Neural crest cell (in vitro differentiated cells): ENCODE results near the gene GPR153. TPM values are rescaled to one million over a fixed set of nuclear protein-coding genes. Genes with fewer than 3 reads are reported as not detected.

Experiments
- DNase-seq: peaks from one replicate; pipeline ENCODE4 v3.0.0; 2021; ENCODE audit warnings: low read depth, mixed read lengths, low spot score
- H3K27ac Mint-ChIP-seq: one replicate; pipeline ENCODE4 v1.8.0; 2021; ENCODE audit warnings: mild to moderate bottlenecking, mixed read lengths; ENCODE audit not compliant: unreplicated experiment
- H3K27me3 Mint-ChIP-seq: 2 replicates; pipeline ENCODE4 v1.8.0; 2021; ENCODE audit warnings: low read depth, mild to moderate bottlenecking, mixed read lengths
- H3K36me3 Mint-ChIP-seq: 2 replicates; pipeline ENCODE4 v1.8.0; 2021; ENCODE audit warnings: low read depth, mild to moderate bottlenecking, mixed read lengths
- H3K4me1 Mint-ChIP-seq: 2 replicates; pipeline ENCODE4 v1.8.0; 2021; ENCODE audit warnings: mixed read lengths
- H3K4me3 Mint-ChIP-seq: one replicate; pipeline ENCODE4 v1.8.0; 2021; ENCODE audit warnings: mild to moderate bottlenecking, mixed read lengths
- H3K9me3 Mint-ChIP-seq: 2 replicates; pipeline ENCODE4 v1.8.0; 2021; ENCODE audit warnings: mixed read lengths
- total RNA-seq: library from RNA; stranded (reverse); gene quantifications from 2 replicates; pipeline ENCODE4 v1.2.1, GENCODE V29; 2021
- TF ChIP-seq, protein P1 (sequence below): fragments of 200-600 bp; sonication (generic); conservative IDR thresholded peaks from 2 replicates; pipeline ENCODE4 v1.5.0; 2021; ENCODE audit warnings: antibody characterized with exemption, mild to moderate bottlenecking

Gene GPR153
- total RNA-seq, 1 donor from 2014 or later: 28.1 TPM

DNA sequence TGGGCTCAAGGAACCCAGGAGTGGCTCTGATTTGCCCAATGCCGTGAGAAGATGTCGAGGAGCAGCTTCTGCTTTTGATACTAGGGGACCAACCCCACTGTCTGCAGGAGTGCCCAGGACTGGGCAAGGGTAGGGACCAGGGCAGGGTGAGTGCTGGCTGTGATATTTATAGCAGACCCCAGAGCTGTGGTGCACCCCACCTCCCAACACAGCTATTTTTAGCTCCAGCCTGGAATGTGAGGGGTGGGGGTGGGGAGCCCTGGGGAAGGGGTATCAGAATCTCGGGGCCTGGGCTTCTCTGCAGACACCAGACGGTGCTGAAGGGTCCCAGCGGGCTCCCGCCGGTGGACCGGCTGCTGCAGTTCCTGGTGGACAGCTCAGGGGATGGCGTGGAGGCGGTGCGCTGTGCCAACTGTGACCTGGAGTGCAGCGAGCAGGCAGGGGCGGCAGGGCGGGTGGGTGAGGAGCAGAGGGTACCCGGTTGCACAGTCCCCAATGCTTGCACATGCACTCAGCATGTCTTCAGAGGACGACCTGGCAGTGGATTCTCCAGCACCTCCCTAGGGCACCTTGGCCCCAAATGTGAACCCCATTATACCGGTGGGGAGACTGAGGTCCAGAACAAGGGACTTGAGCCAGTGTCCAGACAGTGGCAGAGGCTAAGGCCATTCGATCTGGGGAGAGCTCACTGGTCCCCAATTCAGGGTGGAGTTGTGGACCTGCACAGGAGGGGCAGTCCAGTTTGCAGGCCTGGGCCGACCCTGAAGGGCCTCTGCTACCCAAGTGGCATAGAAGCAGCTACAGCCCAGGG, 53.6 kb downstream of the GPR153 start:
- peaks cover 47% of the 10 kb centered on the region for H3K27me3 Mint-ChIP-seq
- H3K4me1 Mint-ChIP-seq: peaks cover 10% of the 10 kb centered on the region
- no peak overlapping the region for H3K27ac Mint-ChIP-seq
- H3K36me3 Mint-ChIP-seq: no peaks in the 10 kb centered on the region
- TF ChIP-seq, protein P1, sequence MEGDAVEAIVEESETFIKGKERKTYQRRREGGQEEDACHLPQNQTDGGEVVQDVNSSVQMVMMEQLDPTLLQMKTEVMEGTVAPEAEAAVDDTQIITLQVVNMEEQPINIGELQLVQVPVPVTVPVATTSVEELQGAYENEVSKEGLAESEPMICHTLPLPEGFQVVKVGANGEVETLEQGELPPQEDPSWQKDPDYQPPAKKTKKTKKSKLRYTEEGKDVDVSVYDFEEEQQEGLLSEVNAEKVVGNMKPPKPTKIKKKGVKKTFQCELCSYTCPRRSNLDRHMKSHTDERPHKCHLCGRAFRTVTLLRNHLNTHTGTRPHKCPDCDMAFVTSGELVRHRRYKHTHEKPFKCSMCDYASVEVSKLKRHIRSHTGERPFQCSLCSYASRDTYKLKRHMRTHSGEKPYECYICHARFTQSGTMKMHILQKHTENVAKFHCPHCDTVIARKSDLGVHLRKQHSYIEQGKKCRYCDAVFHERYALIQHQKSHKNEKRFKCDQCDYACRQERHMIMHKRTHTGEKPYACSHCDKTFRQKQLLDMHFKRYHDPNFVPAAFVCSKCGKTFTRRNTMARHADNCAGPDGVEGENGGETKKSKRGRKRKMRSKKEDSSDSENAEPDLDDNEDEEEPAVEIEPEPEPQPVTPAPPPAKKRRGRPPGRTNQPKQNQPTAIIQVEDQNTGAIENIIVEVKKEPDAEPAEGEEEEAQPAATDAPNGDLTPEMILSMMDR: no peak
- no peaks in the 10 kb centered on the region for H3K9me3 Mint-ChIP-seq
- peak overlapping the region; percentile 65 for H3K4me3 Mint-ChIP-seq
- DNase-seq: no peak

DNA sequence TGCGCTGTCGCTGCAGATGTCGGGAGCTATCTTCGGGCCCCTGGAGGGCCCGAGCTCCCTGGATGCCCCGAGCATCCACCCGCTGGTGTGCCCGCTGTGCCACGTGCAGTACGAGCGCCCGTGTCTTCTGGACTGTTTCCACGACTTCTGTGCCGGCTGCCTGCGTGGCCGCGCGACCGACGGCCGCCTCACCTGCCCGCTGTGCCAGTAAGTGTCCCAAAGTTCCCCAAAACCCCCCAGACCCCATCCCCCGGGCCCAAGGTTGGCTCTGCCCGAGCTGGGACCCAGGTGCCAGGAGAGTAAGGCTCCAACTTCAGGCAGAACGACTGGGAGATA, 54.4 kb downstream of the GPR153 start:
- H3K4me3 Mint-ChIP-seq: no peak overlapping the region
- no peaks in the 10 kb centered on the region for H3K36me3 Mint-ChIP-seq
- TF ChIP-seq, protein P1: no peak
- no peaks in the 10 kb centered on the region for H3K9me3 Mint-ChIP-seq
- H3K27ac Mint-ChIP-seq: no peak overlapping the region
- peaks cover 52% of the 10 kb centered on the region for H3K27me3 Mint-ChIP-seq
- no peak for DNase-seq
- peaks cover 10% of the 10 kb centered on the region for H3K4me1 Mint-ChIP-seq

DNA sequence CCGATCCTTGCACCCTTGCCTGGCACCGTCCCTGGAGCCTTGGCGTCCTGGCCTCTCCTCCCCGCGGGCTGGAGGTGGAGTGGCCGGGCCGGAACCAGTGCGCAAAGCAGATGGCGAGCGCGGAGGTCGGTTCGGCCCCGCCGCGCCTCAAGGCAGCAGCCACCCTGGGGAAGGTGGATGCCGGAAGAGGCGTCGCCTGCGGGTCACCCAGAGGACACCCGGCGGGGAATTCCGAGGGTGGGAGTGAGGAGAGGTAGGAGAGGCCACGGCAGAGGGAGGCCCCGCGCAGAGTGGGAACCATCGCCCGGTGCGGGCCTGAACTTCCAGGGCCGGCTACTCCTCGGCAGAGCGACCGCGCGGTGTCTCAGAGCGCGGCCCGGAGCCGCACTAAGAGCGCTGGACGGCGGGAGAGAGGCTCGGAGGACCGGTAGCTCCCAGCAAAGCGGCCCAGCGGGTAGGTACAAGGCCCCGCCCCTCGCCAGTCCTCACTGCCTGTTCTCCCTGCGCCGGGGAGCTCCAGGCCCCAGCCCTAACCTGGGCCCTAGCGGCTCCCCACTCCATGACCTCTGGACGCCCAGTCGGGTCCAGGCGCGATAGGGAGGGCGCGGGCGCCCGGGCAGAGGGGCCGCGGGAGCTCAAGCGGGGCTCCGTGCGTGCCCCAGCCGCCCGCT, 54.9 kb downstream of the GPR153 start, which contains the start of gene RNF207:
TSS of gene RNF207 (plus strand) at position 271 of the 671 bp plus-strand sequence. CDS start 417 bp downstream, outside the sequence.
- TF ChIP-seq, protein P1: no peak
- H3K27ac Mint-ChIP-seq: no peak within 1 kb of the TSS
- peaks cover 53% of the 10 kb centered on the region for H3K27me3 Mint-ChIP-seq
- H3K9me3 Mint-ChIP-seq: no peaks in the 10 kb centered on the region
- peaks cover 10% of the 10 kb centered on the region for H3K4me1 Mint-ChIP-seq
- H3K36me3 Mint-ChIP-seq: no peaks in the 10 kb centered on the region
- DNase-seq: peak; percentile 22
- peak within 1 kb of the TSS; percentile 76 for H3K4me3 Mint-ChIP-seq

DNA sequence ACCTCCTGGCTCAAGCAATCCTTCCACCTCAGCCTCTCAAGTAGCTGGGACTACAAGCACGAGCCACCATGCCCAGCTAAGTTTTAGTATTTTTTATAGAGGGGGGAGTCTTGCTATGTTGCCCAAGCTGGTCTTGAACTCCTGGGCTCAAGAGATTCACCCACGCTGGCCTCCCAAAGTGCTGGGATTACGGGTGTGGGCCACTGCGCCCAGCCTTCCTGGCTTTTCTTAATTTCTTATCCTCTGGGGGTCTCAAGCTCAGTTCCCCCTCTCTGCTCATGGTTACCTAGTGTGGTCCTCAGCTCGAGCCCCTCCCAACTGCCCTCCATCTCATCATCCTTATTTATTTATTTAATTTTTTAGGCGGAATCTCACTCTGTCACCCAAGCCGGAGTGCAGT, 58.6 kb downstream of the GPR153 start:
- DNase-seq: no peak
- H3K36me3 Mint-ChIP-seq: peaks cover 3% of the 10 kb centered on the region
- peaks cover 6% of the 10 kb centered on the region for H3K9me3 Mint-ChIP-seq
- H3K4me1 Mint-ChIP-seq: peaks cover 36% of the 10 kb centered on the region
- H3K4me3 Mint-ChIP-seq: peak overlapping the region; percentile 70
- TF ChIP-seq, protein P1: no peak
- H3K27me3 Mint-ChIP-seq: peaks cover 38% of the 10 kb centered on the region
- H3K27ac Mint-ChIP-seq: no peak overlapping the region

DNA sequence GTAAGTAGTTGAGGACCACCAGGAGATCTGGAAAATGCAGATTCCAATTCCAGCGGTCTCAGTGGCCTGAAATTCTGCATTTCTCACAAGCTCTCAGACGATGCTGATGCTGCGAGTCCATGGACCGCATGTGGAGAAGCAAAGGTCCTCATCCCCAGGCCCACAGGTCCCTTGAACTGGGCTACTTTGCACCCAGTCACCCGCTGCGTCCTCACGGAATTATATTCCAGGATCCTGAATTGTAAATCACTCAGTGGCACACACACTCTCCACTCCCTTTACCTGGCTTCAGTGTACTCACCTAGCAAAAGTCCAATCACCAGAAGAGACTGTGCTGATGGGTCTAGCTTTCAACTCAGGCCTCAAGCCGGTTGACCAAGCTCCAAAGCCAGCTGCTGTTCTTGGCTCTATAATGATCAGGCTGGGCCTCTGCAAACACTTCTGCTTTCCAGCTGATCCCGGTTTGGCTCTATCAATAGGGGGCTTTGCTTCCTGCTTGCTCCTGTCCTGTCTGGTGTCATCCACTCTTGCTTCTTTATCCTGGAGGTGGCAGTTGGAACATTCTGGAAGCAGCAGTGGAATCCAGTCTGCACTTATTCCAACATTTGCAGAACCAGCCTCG, 60.6 kb downstream of the GPR153 start:
- TF ChIP-seq, protein P1: no peak

More for the DNA sequence above, 60.6 kb downstream of the GPR153 start:
- Mint-ChIP-seq H3K4me1 (peaks cover 42% of the 10 kb centered on the region), H3K27ac (peak overlapping the region; percentile 97), H3K36me3 (peaks cover 8% of the 10 kb centered on the region), H3K27me3 (peaks cover 22% of the 10 kb centered on the region), H3K9me3 (peaks cover 6% of the 10 kb centered on the region), H3K4me3 (peak overlapping the region; percentile 91)
- no peak for DNase-seq
